ENCODE measurements around the gene TTBK1.

DNA sequence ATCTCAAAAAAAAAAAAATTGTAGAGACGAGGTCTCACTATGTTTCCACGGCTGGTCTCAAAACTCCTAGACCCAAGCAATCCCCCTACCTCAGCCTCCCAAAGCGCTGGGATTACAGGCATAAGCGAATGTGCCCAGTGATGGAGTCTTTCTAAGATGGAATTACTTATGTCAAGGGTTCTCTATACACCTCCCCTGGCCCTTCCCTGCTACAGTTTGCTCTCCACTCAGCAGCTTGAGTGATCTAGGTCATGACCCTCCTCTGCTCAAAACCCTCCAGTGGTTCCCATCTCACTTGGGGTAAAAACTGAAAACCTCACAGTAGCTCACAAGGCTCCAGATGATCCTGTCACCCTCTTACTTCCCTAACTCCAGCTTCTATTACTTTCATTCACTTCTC, 12.2 kb upstream of the TTBK1 start:
- TF ChIP-seq CTCF (conservative IDR thresholded peaks at IDR 0.05) (no peak), ZFX (IDR thresholded peaks at IDR 0.05) (no peak)
